Fibroblast of villous mesenchyme (primary cell): ENCODE results near the gene MYO5A. TPM values are rescaled to one million over a fixed set of nuclear protein-coding genes. Genes with fewer than 3 reads are reported as not detected.
"Not testable (repeated sequence)": the region's sequence is repeated elsewhere in the genome, so short reads cannot be mapped to it uniquely, and the experiment has no call there.

Experiments
- DNase-seq: peaks from one replicate; pipeline ENCODE4 v3.0.0-alpha.2; 2010; ENCODE audit warnings: low read depth
- H3K4me3 ChIP-seq: 2 replicates; pipeline ENCODE4 v1.5.1; 2011; ENCODE audit warnings: low read depth, mild to moderate bottlenecking, low read length
- total RNA-seq: library from RNA; depleted of rRNA; stranded (reverse); fragments of >200 nt; gene quantifications from 2 replicates; pipeline ENCODE4 v1.2.3, GENCODE V29; 2012
- TF ChIP-seq, protein P1 (sequence below): IDR thresholded peaks from 2 replicates; pipeline ENCODE4 v1.5.1; 2012; ENCODE audit warnings: low read depth, mild to moderate bottlenecking, low read length; ENCODE audit not compliant: insufficient read depth

The MYO5A gene
- total RNA-seq, 1 donor, result 53.1 TPM

DNA sequence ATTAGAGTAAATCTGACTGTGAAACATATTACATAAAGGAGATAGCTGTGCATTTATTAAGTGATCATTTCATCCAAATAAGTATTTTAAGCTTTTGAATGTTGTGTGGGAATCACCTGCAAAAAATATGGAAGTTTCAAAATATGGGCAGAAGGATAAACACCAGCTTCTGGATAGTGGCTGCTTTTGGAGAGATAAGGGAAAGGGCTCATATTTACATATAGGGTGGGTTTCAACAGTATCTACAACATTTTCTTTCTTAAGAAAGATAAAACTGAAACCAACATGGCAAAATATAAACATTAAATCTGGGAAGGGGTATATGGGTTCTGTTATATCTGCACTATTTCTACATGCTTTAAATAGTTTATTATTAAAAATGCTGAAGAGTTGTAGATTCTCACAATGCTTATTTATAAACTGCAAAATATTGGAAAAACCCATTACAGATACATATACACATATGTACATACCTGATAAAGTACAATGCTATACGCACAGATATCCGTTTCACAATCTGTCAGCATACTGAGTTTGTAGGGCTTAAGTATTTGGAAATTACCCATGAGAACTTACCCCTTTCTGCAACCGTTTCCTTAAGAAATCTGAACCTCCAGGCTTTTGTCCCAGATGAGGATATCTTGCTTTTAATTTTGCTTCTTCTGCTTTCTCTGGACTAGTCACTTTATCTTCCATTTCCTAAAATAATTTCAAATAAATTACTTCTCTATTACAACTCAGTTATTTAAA is 28.0 kb upstream of the MYO5A start:
- TF ChIP-seq, protein P1, sequence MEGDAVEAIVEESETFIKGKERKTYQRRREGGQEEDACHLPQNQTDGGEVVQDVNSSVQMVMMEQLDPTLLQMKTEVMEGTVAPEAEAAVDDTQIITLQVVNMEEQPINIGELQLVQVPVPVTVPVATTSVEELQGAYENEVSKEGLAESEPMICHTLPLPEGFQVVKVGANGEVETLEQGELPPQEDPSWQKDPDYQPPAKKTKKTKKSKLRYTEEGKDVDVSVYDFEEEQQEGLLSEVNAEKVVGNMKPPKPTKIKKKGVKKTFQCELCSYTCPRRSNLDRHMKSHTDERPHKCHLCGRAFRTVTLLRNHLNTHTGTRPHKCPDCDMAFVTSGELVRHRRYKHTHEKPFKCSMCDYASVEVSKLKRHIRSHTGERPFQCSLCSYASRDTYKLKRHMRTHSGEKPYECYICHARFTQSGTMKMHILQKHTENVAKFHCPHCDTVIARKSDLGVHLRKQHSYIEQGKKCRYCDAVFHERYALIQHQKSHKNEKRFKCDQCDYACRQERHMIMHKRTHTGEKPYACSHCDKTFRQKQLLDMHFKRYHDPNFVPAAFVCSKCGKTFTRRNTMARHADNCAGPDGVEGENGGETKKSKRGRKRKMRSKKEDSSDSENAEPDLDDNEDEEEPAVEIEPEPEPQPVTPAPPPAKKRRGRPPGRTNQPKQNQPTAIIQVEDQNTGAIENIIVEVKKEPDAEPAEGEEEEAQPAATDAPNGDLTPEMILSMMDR, result no peak
- no peak overlapping the region for H3K4me3 ChIP-seq
- DNase-seq, result peak; percentile 35

DNA sequence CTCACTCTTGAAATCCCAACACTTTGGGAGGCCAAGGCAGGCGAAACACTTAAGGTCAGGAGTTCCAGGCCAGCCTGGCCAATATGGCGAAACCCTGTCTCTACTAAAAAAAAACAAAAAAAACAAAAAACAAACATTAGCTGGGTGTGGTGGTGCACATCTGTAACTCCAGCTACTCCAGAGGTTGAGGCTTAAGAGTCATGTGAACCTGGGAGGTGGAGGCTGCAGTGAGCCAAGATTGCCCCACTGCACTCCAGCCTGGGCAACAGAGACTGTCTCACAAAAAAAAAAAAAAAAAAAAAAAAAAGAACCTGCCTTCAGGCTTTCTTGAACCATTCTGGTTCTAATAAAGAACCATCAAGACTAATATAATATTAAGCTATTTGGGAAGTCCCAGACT is 23.6 kb upstream of the MYO5A start:
- DNase-seq, result no peak
- no peak overlapping the region for H3K4me3 ChIP-seq
- TF ChIP-seq, protein P1, result no peak

DNA sequence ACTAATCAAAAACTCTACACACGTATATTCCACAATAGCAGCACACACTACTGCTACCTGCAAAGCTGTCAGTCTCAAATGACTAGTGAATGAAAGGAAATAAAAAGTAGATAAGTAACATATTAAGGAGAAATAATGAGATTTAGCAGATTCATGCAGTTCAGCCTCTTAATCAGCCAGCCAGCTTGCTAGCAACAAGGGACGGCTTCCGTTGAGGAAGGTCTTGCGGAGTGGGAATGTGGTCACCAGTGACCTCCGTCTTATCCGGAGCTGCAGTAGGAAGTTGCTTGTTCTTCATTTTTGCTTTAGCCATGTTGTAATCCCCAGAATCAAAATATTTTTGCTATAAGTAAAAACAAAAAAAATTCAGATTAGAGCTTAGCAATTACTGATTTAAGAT is 23.1 kb upstream of the MYO5A start:
- H3K4me3 ChIP-seq, result no peak overlapping the region
- DNase-seq, result no peak
- TF ChIP-seq, protein P1, result no peak

DNA sequence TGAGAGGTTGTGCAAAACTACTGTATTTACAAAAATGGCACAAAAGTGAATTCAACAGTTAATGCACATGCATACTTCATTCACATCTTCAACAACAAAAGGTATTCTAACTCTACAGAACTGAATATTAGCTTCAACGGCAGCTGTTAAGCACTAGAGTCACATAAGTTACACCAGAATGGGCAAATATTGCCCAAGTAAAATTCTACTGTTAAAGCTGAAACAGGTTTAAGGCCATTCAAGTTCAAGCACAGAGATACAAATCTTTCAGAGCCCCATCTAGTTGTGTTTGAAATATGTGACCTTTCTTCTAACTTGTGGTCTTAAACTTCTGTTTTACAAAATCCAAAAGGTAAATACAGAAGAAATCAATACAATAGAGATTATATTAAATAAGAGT is 22.5 kb upstream of the MYO5A start:
- not testable (repeated sequence) for H3K4me3 ChIP-seq, DNase-seq

DNA sequence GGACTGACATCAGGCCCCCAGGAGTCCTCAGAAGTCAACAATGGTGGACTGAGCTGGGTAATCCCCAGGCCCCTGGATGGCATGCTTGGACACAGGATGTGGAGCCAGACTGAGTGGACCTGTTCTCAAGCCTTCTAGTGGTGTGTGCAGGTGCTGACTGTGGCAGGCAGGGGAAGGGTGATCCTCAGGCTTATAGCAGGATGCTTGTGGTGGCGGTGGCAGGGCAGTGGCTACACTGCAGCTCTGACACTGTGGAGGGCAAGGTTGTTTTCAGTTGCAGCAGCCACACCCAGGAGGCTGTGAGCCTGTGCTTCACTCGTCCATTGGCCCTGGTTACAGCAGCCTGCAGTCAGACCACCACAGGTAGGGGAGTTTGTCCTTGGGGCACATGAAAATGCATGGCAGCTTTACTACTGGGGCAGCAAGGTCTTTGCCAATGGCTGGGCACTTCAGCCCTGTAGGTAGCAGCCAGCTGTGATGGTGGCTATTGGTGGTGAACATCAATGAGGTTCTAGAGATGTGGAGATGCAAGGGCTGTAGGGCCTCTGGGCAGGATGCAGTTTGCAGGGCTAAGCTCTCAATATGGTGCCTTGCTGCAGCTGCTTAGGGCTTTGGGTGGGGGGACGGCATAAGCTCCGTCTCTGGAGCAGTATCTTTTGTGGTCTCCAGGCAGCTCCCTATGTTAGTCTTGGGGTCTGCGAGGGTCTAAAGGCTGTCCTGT is 17.5 kb upstream of the MYO5A start:
- no peak for DNase-seq
- no peak overlapping the region for H3K4me3 ChIP-seq
- TF ChIP-seq, protein P1, result no peak

DNA sequence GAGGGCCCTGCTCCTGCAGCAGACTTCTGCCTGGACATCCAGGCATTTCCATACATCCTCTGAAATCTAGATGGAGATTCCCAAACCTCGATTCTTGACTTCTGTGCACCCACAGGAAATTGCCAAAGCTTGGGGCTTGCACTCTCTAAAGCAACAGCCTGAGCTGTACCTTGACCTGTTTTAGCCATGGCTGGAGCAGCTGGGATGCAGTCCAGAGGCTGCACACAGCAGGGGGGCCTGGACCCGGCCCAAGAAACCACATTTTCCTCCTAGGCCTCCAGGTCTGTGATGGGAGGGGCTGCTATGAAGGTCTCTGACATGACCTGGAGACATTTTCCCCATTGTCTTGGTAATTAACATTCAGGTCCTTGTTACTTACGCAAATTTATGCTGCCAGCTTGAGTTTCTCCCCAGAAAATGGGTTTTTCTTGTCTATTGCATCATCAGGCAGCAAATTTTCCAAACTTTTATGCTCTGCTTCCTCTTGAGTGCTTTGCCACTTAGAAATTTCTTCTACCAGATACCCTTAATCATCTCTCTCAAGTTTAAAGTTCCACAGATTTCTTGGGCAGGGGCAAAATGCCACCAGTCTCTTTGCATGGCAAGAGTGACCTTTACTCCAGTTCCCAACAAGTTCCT is 11.8 kb upstream of the MYO5A start:
- TF ChIP-seq, protein P1, result no peak
- H3K4me3 ChIP-seq, result no peak overlapping the region
- no peak for DNase-seq

DNA sequence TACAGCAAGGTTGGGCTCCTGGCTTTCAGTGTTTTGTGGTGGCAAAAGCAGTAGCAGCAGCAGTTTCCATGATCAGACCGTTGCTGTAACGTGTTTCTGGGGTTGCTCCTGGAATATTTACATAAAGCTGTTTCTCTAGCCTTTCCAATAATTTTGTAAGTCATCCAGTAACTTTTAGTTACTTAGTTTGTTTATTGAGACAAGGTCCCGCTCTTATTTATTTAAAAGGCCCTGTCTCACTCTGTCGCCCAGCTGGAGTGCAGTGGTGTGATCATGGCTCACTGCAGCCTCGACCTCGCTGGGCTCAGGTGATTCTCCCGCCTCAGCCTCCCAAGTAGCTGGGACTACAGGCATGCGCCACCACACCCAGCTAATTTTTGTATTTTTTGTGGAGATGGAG is 8.8 kb upstream of the MYO5A start:
- no peak overlapping the region for H3K4me3 ChIP-seq
- TF ChIP-seq, protein P1, result no peak
- DNase-seq, result no peak
